Ishikawa (cell line): ENCODE results near the gene SLC25A47.

ENCODE experiments used
- CEBPB ChIP-seq: IDR thresholded peaks from 2 replicates; pipeline ENCODE4 v1.6.1; 2012
- CREB1 ChIP-seq: IDR thresholded peaks from 2 replicates; pipeline ENCODE4 v1.6.1; 2012; ENCODE audit warnings: low read depth
- EGR1 ChIP-seq: IDR thresholded peaks from 2 replicates; pipeline ENCODE4 v1.6.1; 2012
- EP300 ChIP-seq: IDR thresholded peaks from 2 replicates; pipeline ENCODE4 v1.6.1; 2012; ENCODE audit warnings: borderline replicate concordance
- RAD21 ChIP-seq: IDR thresholded peaks from 2 replicates; pipeline ENCODE4 v1.6.1; 2012; ENCODE audit warnings: low read depth
- TAF1 ChIP-seq: IDR thresholded peaks from 2 replicates; pipeline ENCODE4 v1.6.1; 2012; ENCODE audit warnings: low read depth, mild to moderate bottlenecking
- TCF12 ChIP-seq: IDR thresholded peaks from 2 replicates; pipeline ENCODE4 v1.6.1; 2012; ENCODE audit warnings: low read depth
- TEAD4 ChIP-seq: IDR thresholded peaks from 2 replicates; pipeline ENCODE4 v1.6.1; 2012
- YY1 ChIP-seq: IDR thresholded peaks from 2 replicates; pipeline ENCODE4 v1.6.1; 2012; ENCODE audit warnings: low read depth
- TF ChIP-seq, protein P1 (sequence below): IDR thresholded peaks from 2 replicates; pipeline ENCODE4 v1.6.1; 2012
- TF ChIP-seq, protein P2 (sequence below): IDR thresholded peaks from 2 replicates; pipeline ENCODE4 v1.6.1; 2012
- TF ChIP-seq, protein P3 (sequence below): IDR thresholded peaks from 2 replicates; pipeline ENCODE4 v1.6.1; 2012; ENCODE audit warnings: low read depth, mild to moderate bottlenecking

DNA sequence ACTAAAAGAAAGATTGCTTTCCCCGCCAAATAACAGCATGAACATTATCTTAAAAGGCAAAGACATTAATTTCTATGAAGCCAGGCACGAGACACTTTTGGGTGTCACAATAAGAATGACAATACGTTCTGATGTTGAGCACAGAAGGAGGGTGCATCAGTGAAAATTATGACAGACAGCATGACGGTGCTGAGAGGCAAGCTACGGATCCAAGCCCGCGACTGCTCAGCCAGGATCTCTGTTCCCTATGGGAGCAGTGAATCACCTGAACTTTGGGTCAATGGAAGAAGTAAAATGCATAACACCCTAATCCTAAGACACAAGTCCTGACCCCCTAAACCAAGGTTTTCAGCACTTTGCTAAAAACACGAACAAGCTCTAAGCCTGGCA is 51.7 kb downstream of the SLC25A47 start:
- TF ChIP-seq CEBPB, result no peak
- TF ChIP-seq, protein P1, sequence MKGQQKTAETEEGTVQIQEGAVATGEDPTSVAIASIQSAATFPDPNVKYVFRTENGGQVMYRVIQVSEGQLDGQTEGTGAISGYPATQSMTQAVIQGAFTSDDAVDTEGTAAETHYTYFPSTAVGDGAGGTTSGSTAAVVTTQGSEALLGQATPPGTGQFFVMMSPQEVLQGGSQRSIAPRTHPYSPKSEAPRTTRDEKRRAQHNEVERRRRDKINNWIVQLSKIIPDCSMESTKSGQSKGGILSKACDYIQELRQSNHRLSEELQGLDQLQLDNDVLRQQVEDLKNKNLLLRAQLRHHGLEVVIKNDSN, result no peak
- no peak for TF ChIP-seq EGR1
- TF ChIP-seq CREB1, result no peak
- TF ChIP-seq EP300, result no peak
- no peak for TF ChIP-seq TAF1
- TF ChIP-seq, protein P2, sequence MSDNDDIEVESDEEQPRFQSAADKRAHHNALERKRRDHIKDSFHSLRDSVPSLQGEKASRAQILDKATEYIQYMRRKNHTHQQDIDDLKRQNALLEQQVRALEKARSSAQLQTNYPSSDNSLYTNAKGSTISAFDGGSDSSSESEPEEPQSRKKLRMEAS, result no peak
- TF ChIP-seq, protein P3, sequence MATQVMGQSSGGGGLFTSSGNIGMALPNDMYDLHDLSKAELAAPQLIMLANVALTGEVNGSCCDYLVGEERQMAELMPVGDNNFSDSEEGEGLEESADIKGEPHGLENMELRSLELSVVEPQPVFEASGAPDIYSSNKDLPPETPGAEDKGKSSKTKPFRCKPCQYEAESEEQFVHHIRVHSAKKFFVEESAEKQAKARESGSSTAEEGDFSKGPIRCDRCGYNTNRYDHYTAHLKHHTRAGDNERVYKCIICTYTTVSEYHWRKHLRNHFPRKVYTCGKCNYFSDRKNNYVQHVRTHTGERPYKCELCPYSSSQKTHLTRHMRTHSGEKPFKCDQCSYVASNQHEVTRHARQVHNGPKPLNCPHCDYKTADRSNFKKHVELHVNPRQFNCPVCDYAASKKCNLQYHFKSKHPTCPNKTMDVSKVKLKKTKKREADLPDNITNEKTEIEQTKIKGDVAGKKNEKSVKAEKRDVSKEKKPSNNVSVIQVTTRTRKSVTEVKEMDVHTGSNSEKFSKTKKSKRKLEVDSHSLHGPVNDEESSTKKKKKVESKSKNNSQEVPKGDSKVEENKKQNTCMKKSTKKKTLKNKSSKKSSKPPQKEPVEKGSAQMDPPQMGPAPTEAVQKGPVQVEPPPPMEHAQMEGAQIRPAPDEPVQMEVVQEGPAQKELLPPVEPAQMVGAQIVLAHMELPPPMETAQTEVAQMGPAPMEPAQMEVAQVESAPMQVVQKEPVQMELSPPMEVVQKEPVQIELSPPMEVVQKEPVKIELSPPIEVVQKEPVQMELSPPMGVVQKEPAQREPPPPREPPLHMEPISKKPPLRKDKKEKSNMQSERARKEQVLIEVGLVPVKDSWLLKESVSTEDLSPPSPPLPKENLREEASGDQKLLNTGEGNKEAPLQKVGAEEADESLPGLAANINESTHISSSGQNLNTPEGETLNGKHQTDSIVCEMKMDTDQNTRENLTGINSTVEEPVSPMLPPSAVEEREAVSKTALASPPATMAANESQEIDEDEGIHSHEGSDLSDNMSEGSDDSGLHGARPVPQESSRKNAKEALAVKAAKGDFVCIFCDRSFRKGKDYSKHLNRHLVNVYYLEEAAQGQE, result no peak
- TF ChIP-seq YY1, result no peak
- no peak for TF ChIP-seq TCF12
- no peak for TF ChIP-seq TEAD4
- no peak for TF ChIP-seq RAD21
